GM12878 (cell line): ENCODE measurements around the gene DNMT3A. TPM values are rescaled to one million over a fixed set of nuclear protein-coding genes. Genes with fewer than 3 reads are reported as not detected.

Experiments
- ATAC-seq: fragments of 200-7000 bp; cut with Tn5 transposase; 3 replicates; pipeline ENCODE4 v1.9.1; 2020; ENCODE audit warnings: mild to moderate bottlenecking, moderate library complexity
- BruUV-seq: library from RNA; stranded (reverse); fragments of 400-500 nt; replicated peaks from 2 replicates; lab custom pipeline; 2021; lab: Mats Ljungman, UMichigan
- CTCF ChIA-PET: fragments of 300-600 bp; sonication (Branson Sonifier 250); formaldehyde crosslinking; extraction: SDS; loops from one replicate; lab custom pipeline; 2021; ENCODE audit warnings: inconsistent platforms; lab: Yijun Ruan, JAX
- POLR2A ChIA-PET: fragments of 350-600 bp; formaldehyde crosslinking; extraction: SDS; loops from one replicate; lab custom pipeline; 2021; ENCODE audit warnings: inconsistent platforms; lab: Charles Lee
- RAD21 ChIA-PET: fragments of 300-600 bp; sonication (Branson Sonifier 250); formaldehyde crosslinking; loops from one replicate; lab custom pipeline; 2023; ENCODE audit warnings: antibody characterized with exemption; ENCODE audit not compliant: unreplicated experiment; lab: Charles Lee
- SMC1A ChIA-PET: fragments of 300-600 bp; sonication (Branson Sonifier 250); formaldehyde crosslinking; loops from one replicate; lab custom pipeline; 2023; ENCODE audit not compliant: unreplicated experiment, uncharacterized antibody; lab: Charles Lee
- DNase-seq: peaks from one replicate; pipeline ENCODE4 v3.0.0-alpha.2; 2011; ENCODE audit warnings: low read depth, low spot score
- FAIRE-seq: peaks from 3 replicates; lab custom pipeline; 2011; peaks lifted over from hg19 to GRCh38; lab: Jason Lieb, UNC
- H2AFZ ChIP-seq: 2 replicates; pipeline ENCODE4 v1.6.0; 2011; ENCODE audit warnings: low read depth, low read length, control low read depth; ENCODE audit not compliant: control insufficient read depth
- H3K27ac ChIP-seq: 2 replicates; pipeline ENCODE4 v1.5.1; 2011; ENCODE audit warnings: control low read depth; ENCODE audit not compliant: control insufficient read depth, insufficient read depth
- H3K27me3 ChIP-seq, 2 experiments: replicated peaks in 1 of 2; 2 replicates each; pipeline versions ENCODE4 v1.6.0 to v1.6.1; 2011; ENCODE audit warnings: low read length in 1 of 2; ENCODE audit not compliant: control insufficient read depth in 2 of 2, insufficient read depth in 2 of 2
- H3K36me3 ChIP-seq, 2 experiments: 2 replicates each; pipeline ENCODE4 v1.5.1; 2011; ENCODE audit warnings: low read length in 1 of 2; ENCODE audit not compliant: control insufficient read depth in 2 of 2, insufficient read depth in 2 of 2
- H3K4me1 ChIP-seq: 2 replicates; pipeline ENCODE4 v1.6.1; 2011; ENCODE audit warnings: mild to moderate bottlenecking, low read length, moderate library complexity, mixed read lengths; ENCODE audit not compliant: control insufficient read depth, insufficient read depth
- H3K4me2 ChIP-seq: 2 replicates; pipeline ENCODE4 v1.6.0; 2011; ENCODE audit warnings: control low read depth; ENCODE audit not compliant: control insufficient read depth, insufficient read depth
- H3K4me3 ChIP-seq: fragments of 200-600 bp; sonication (generic); 2 replicates; pipeline ENCODE4 v1.5.1; 2016
- H3K79me2 ChIP-seq: 2 replicates; pipeline ENCODE4 v1.6.0; 2011; ENCODE audit warnings: low read length; ENCODE audit not compliant: control insufficient read depth, insufficient read depth
- H3K9ac ChIP-seq: 2 replicates; pipeline ENCODE4 v1.8.0; 2011; ENCODE audit warnings: low read length, control low read depth, mixed read lengths; ENCODE audit not compliant: control insufficient read depth, insufficient read depth
- H3K9me3 ChIP-seq: replicated peaks from 3 replicates; pipeline ENCODE4 v1.5.1; 2011; ENCODE audit warnings: mild to moderate bottlenecking, low read length; ENCODE audit not compliant: control insufficient read depth, insufficient read depth
- H4K20me1 ChIP-seq: 2 replicates; pipeline ENCODE4 v1.6.0; 2011; ENCODE audit not compliant: control insufficient read depth, insufficient read depth
- ATF7 ChIP-seq: fragments of 450-650 bp; IDR thresholded peaks from 2 replicates; pipeline ENCODE4 v1.6.1; 2016; ENCODE audit warnings: low read depth, mild to moderate bottlenecking
- BACH1 ChIP-seq: fragments of 450-650 bp; IDR thresholded peaks from 2 replicates; pipeline ENCODE4 v1.6.1; 2017; ENCODE audit warnings: mild to moderate bottlenecking, borderline replicate concordance
- BCL11A ChIP-seq: IDR thresholded peaks from 2 replicates; pipeline ENCODE4 v1.6.1; 2011; ENCODE audit warnings: low read depth, low read length
- EZH2 ChIP-seq: IDR thresholded peaks from 2 replicates; pipeline ENCODE4 v1.6.1; 2012; ENCODE audit warnings: low read depth, mild to moderate bottlenecking, control low read depth, inconsistent platforms, low read length, borderline replicate concordance; ENCODE audit not compliant: control insufficient read depth
- HDAC6 ChIP-seq: fragments of 200-600 bp; sonication (generic); IDR thresholded peaks from one replicate; pipeline ENCODE4 v1.8.0; 2017; ENCODE audit warnings: antibody characterized with exemption; ENCODE audit not compliant: unreplicated experiment
- KDM1A ChIP-seq: fragments of 200-600 bp; sonication (generic); IDR thresholded peaks from 2 replicates; pipeline ENCODE4 v1.6.1; 2016; ENCODE audit warnings: borderline replicate concordance
- NR2C2 ChIP-seq: IDR thresholded peaks from 2 replicates; pipeline ENCODE4 v1.6.1; 2011; ENCODE audit warnings: borderline replicate concordance, low read depth; ENCODE audit not compliant: control insufficient read depth, insufficient read length
- PML ChIP-seq: IDR thresholded peaks from 2 replicates; pipeline ENCODE4 v1.6.1; 2012; ENCODE audit warnings: low read length, inconsistent platforms
- RFX5 ChIP-seq: IDR thresholded peaks from 2 replicates; pipeline ENCODE4 v1.6.1; 2011; ENCODE audit warnings: low read depth, low read length, improper control_type of control experiment
- SRF ChIP-seq, 2 experiments: IDR thresholded peaks; 2 replicates each; pipeline ENCODE4 v1.6.1; 2011; ENCODE audit warnings: low read depth in 2 of 2, low read length in 2 of 2, mild to moderate bottlenecking in 1 of 2, moderate library complexity in 1 of 2
- SUPT20H ChIP-seq: IDR thresholded peaks from 2 replicates; pipeline ENCODE4 v1.6.1; 2011; ENCODE audit warnings: low read depth, mild to moderate bottlenecking, low read length, moderate library complexity, borderline replicate concordance; ENCODE audit not compliant: control insufficient read depth
- WGBS: methylation state at CpG from one replicate; pipeline ENCODE4 v1.1.6; 2016; ENCODE audit warnings: low lambda C conversion rate; ENCODE audit not compliant: insufficient replicate concordance, insufficient coverage; ENCODE audit errors: missing lambda C conversion rate; 5-methylcytosine and 5-hydroxymethylcytosine counted together
- in situ Hi-C: fragments of 300-500 bp; cut with MboI; formaldehyde crosslinking; loops from 9 replicates; pipeline ENCODE4 v1.14.3; 2018; ENCODE audit warnings: mixed read lengths
- intact Hi-C: fragments of 100-400 bp; cut with micrococcal nuclease; formaldehyde crosslinking; loops from one replicate; pipeline ENCODE4 v1.14.2; 2022; ENCODE audit not compliant: unreplicated experiment
- polyA plus RNA-seq, 11 experiments: library from polyadenylated mRNA; depleted of rRNA in 4 of 11; unstranded in 6 of 11; stranded (reverse) in 5 of 11; fragments of >200 nt; fragmentation: Nextera tagmentation in 4 of 11; fragmentation: Illumina TruSeq in 1 of 11; extraction: Ambion mirVana in 4 of 11; extraction: Trizol in 1 of 11; gene quantifications; 1 replicate in 1 of 11; 2 replicates in 10 of 11; pipeline versions ENCODE4 v1.2.1 to v1.2.3, GENCODE V29; 2011 to 2016; ENCODE audit warnings: inconsistent platforms in 2 of 11, missing spikeins in 2 of 11, low read depth in 1 of 11
- total RNA-seq, 4 experiments: library from RNA; depleted of rRNA in 3 of 4; stranded (reverse); fragments of >200 nt in 3 of 4; fragmentation: Illumina TruSeq in 1 of 4; extraction: Trizol in 1 of 4; gene quantifications; 2 replicates each; pipeline versions ENCODE4 v1.2.1 to v1.2.3, GENCODE V29; 2013 to 2021
- TF ChIP-seq, protein P1 (sequence below): IDR thresholded peaks from 2 replicates; pipeline ENCODE4 v1.6.1; 2012; ENCODE audit warnings: low read length, inconsistent platforms
- TF ChIP-seq, protein P2 (sequence below): fragments of 450-650 bp; formaldehyde crosslinking; IDR thresholded peaks from 2 replicates; pipeline ENCODE4 v1.5.0; 2022; ENCODE audit warnings: mild to moderate bottlenecking, missing genetic modification characterization
- TF ChIP-seq, protein P3 (sequence below): fragments of 450-650 bp; IDR thresholded peaks from 2 replicates; pipeline ENCODE4 v1.6.1; 2017; ENCODE audit warnings: low read depth, mild to moderate bottlenecking, moderate library complexity

The DNMT3A gene
- total and polyA plus RNA-seq, 10 of the 15 experiments (the other 5 are each of a cell fraction or from before 2014, with no cell fraction given), result 7.4 to 51.6 (median 17.4) TPM

- no peak overlapping the region for H3K9ac ChIP-seq
- no peak overlapping the region for H3K27ac ChIP-seq
- intact Hi-C loops (no loop called here), in situ Hi-C loops (no loop called here)
- no peaks in the 10 kb centered on the region for H3K27me3 ChIP-seq
- RAD21 ChIA-PET, result interaction anchor here (1.3 to 2.5 kb wide), 3 partner anchors 30 to 258 kb away, joined by 3 to 10 read pairs (median 3); no protein-coding TSS in a partner anchor
- H4K20me1 ChIP-seq, result no peaks in the 10 kb centered on the region
- no peak for ATAC-seq
- H3K9me3 ChIP-seq, result no peaks in the 10 kb centered on the region
- peaks cover 10% of the 10 kb centered on the region for H3K4me1 ChIP-seq
- H3K4me3 ChIP-seq, result no peak overlapping the region
- POLR2A ChIA-PET, result no interaction called here
- no peak overlapping the region for H3K4me2 ChIP-seq
- H2AFZ ChIP-seq, result no peak overlapping the region
- H3K36me3 ChIP-seq, result peaks cover 14 to 16% of the 10 kb centered on the region in 2 experiments; a peak in 3 of 4 replicates
- BruUV-seq, result no TSS peak
- CTCF ChIA-PET, result interaction anchor here (0.6 to 3.9 kb wide), 10 partner anchors 21 to 260 kb away, joined by 3 to 21 read pairs (median 4); no protein-coding TSS in a partner anchor
- SMC1A ChIA-PET, result interaction anchor here (1.3 to 2.7 kb wide), 4 partner anchors 13 to 258 kb away, joined by 3 to 17 read pairs (median 5); no protein-coding TSS in a partner anchor
- WGBS, result 98% methylated on average over 7 of the region's 7 CpGs
- TF ChIP-seq, protein P1, sequence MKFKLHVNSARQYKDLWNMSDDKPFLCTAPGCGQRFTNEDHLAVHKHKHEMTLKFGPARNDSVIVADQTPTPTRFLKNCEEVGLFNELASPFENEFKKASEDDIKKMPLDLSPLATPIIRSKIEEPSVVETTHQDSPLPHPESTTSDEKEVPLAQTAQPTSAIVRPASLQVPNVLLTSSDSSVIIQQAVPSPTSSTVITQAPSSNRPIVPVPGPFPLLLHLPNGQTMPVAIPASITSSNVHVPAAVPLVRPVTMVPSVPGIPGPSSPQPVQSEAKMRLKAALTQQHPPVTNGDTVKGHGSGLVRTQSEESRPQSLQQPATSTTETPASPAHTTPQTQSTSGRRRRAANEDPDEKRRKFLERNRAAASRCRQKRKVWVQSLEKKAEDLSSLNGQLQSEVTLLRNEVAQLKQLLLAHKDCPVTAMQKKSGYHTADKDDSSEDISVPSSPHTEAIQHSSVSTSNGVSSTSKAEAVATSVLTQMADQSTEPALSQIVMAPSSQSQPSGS, result no peak
- TF ChIP-seq, protein P2, sequence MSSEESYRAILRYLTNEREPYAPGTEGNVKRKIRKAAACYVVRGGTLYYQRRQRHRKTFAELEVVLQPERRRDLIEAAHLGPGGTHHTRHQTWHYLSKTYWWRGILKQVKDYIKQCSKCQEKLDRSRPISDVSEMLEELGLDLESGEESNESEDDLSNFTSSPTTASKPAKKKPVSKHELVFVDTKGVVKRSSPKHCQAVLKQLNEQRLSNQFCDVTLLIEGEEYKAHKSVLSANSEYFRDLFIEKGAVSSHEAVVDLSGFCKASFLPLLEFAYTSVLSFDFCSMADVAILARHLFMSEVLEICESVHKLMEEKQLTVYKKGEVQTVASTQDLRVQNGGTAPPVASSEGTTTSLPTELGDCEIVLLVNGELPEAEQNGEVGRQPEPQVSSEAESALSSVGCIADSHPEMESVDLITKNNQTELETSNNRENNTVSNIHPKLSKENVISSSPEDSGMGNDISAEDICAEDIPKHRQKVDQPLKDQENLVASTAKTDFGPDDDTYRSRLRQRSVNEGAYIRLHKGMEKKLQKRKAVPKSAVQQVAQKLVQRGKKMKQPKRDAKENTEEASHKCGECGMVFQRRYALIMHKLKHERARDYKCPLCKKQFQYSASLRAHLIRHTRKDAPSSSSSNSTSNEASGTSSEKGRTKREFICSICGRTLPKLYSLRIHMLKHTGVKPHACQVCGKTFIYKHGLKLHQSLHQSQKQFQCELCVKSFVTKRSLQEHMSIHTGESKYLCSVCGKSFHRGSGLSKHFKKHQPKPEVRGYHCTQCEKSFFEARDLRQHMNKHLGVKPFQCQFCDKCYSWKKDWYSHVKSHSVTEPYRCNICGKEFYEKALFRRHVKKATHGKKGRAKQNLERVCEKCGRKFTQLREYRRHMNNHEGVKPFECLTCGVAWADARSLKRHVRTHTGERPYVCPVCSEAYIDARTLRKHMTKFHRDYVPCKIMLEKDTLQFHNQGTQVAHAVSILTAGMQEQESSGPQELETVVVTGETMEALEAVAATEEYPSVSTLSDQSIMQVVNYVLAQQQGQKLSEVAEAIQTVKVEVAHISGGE (CRISPR knock-in tag), result no peak
- TF ChIP-seq PML (no peak), BACH1 (no peak), KDM1A (no peak), ATF7 (no peak), NR2C2 (no peak), SRF (IDR thresholded peaks at IDR 0.05; ENCODE audit: low read depth in 2 of 2, low read length in 2 of 2) (no peak), SUPT20H (no peak), RFX5 (no peak), BCL11A (no peak), EZH2 (no peak), HDAC6 (no peak)
- TF ChIP-seq, protein P3, sequence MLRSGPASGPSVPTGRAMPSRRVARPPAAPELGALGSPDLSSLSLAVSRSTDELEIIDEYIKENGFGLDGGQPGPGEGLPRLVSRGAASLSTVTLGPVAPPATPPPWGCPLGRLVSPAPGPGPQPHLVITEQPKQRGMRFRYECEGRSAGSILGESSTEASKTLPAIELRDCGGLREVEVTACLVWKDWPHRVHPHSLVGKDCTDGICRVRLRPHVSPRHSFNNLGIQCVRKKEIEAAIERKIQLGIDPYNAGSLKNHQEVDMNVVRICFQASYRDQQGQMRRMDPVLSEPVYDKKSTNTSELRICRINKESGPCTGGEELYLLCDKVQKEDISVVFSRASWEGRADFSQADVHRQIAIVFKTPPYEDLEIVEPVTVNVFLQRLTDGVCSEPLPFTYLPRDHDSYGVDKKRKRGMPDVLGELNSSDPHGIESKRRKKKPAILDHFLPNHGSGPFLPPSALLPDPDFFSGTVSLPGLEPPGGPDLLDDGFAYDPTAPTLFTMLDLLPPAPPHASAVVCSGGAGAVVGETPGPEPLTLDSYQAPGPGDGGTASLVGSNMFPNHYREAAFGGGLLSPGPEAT, result no peak
- H3K79me2 ChIP-seq, result no peaks in the 10 kb centered on the region
- no peak for FAIRE-seq
- DNase-seq, result no peak
Measured at GRCh38 chr2:25307949-25308557, 33.7 kb downstream of the DNMT3A start.
